Umbilical cord (tissue), 2 donors: ENCODE results near the gene CYP1A2. TPM values are rescaled to one million over a fixed set of nuclear protein-coding genes. Genes with fewer than 3 reads are reported as not detected.
"Not testable (repeated sequence)": the region's sequence is repeated elsewhere in the genome, so short reads cannot be mapped to it uniquely, and the experiment has no call there.

Experiments
- DNase-seq: peaks from one replicate; pipeline ENCODE4 v3.0.0-alpha.2; 2015; ENCODE audit warnings: low spot score
- total RNA-seq: library from RNA; depleted of rRNA; stranded (reverse); fragments of >200 nt; gene quantifications from one replicate; pipeline ENCODE4 v1.2.3, GENCODE V29; 2014; ENCODE audit warnings: low replicate concordance; ENCODE audit not compliant: insufficient read depth

The CYP1A2 gene
- total RNA-seq, 1 donor from 2014 or later, result 0.96 TPM

- no peak for DNase-seq
Observed at GRCh38 chr15:74735305-74735704, 13.3 kb upstream of the CYP1A2 start.

GRCh38 chr15:74738239-74738638 lies 10.4 kb upstream of the CYP1A2 start:
- not testable (repeated sequence) for DNase-seq

GRCh38 chr15:74742422-74742821 lies 6.2 kb upstream of the CYP1A2 start:
- no peak for DNase-seq

GRCh38 chr15:74746389-74746788 lies 2.3 kb upstream of the CYP1A2 start:
- no peak for DNase-seq

GRCh38 chr15:74749832-74750231 lies 1.2 kb downstream of the CYP1A2 start:
- no peak for DNase-seq

- DNase-seq, result no peak
Observed at GRCh38 chr15:74750751-74751150, 2.1 kb downstream of the CYP1A2 start.

- no peak for DNase-seq
Observed at GRCh38 chr15:74752011-74752410, 3.4 kb downstream of the CYP1A2 start.

- DNase-seq, result peak; percentile 92
Observed at GRCh38 chr15:74752531-74752930, 3.9 kb downstream of the CYP1A2 start.

- no peak for DNase-seq
Observed at GRCh38 chr15:74754593-74755215, 6.1 kb downstream of the CYP1A2 start.

- DNase-seq, result no peak
Observed at GRCh38 chr15:74758736-74759135, 10.1 kb downstream of the CYP1A2 start.

- DNase-seq, result no peak
Observed at GRCh38 chr15:74762791-74763150, 14.1 kb downstream of the CYP1A2 start.

GRCh38 chr15:74763416-74763815 lies 14.8 kb downstream of the CYP1A2 start:
- no peak for DNase-seq

GRCh38 chr15:74767167-74768098 lies 18.8 kb downstream of the CYP1A2 start:
- no peak for DNase-seq

GRCh38 chr15:74768099-74768770 lies 19.6 kb downstream of the CYP1A2 start:
- no peak for DNase-seq

GRCh38 chr15:74768771-74769342 lies 20.2 kb downstream of the CYP1A2 start:
- peak; percentile 61 for DNase-seq

GRCh38 chr15:74769463-74770025 lies 20.9 kb downstream of the CYP1A2 start:
- DNase-seq, result no peak

GRCh38 chr15:74770211-74770903 lies 21.7 kb downstream of the CYP1A2 start:
- DNase-seq, result no peak

- no peak for DNase-seq
Observed at GRCh38 chr15:74773329-74773728, 24.7 kb downstream of the CYP1A2 start.

- no peak for DNase-seq
Observed at GRCh38 chr15:74773731-74774252, 25.1 kb downstream of the CYP1A2 start.

GRCh38 chr15:74775132-74775562 lies 26.5 kb downstream of the CYP1A2 start:
- no peak for DNase-seq

GRCh38 chr15:74775894-74776293 lies 27.2 kb downstream of the CYP1A2 start:
- no peak for DNase-seq
